RWPE2 (cell line): ENCODE results near the gene ZFYVE27.

Experiments
- ATAC-seq: fragments of 200-7000 bp; cut with Tn5 transposase; 3 replicates; pipeline ENCODE4 v1.9.1; 2021; ENCODE audit warnings: low read depth
- DNase-seq: peaks from one replicate; pipeline ENCODE4 v3.0.0-alpha.2; 2020; ENCODE audit warnings: low spot score
- H3K27ac ChIP-seq: fragments of 450-650 bp; 2 replicates; pipeline ENCODE4 v1.5.1; 2017; ENCODE audit warnings: mild to moderate bottlenecking; ENCODE audit not compliant: poor library complexity, severe bottlenecking
- H3K27me3 ChIP-seq: fragments of 250-450 bp; sonication (Bioruptor Pico); 2 replicates; pipeline ENCODE4 v1.5.1; 2021; ENCODE audit warnings: mild to moderate bottlenecking, moderate library complexity; ENCODE audit not compliant: insufficient read depth, poor library complexity, severe bottlenecking
- H3K36me3 ChIP-seq: fragments of 250-450 bp; sonication (Bioruptor Pico); 2 replicates; pipeline ENCODE4 v1.5.1; 2020; ENCODE audit warnings: low read depth, mild to moderate bottlenecking, moderate library complexity
- H3K4me1 ChIP-seq: fragments of 250-450 bp; sonication (Bioruptor Pico); 2 replicates; pipeline ENCODE4 v1.5.1; 2021; ENCODE audit warnings: mild to moderate bottlenecking, moderate library complexity; ENCODE audit not compliant: insufficient read depth, poor library complexity, severe bottlenecking
- H3K4me3 ChIP-seq: fragments of 250-450 bp; sonication (Bioruptor Pico); 2 replicates; pipeline ENCODE4 v1.5.1; 2021; ENCODE audit warnings: mild to moderate bottlenecking, moderate library complexity; ENCODE audit not compliant: severe bottlenecking
- H3K9me3 ChIP-seq: fragments of 250-450 bp; sonication (Bioruptor Pico); 2 replicates; pipeline ENCODE4 v1.5.1; 2021; ENCODE audit warnings: mild to moderate bottlenecking, moderate library complexity; ENCODE audit not compliant: severe bottlenecking
- TF ChIP-seq, protein P1 (sequence below): fragments of 450-650 bp; IDR thresholded peaks from one replicate; pipeline ENCODE4 v1.5.1; 2017; ENCODE audit warnings: mild to moderate bottlenecking, moderate library complexity; ENCODE audit not compliant: poor library complexity, severe bottlenecking

The ZFYVE27 gene

DNA sequence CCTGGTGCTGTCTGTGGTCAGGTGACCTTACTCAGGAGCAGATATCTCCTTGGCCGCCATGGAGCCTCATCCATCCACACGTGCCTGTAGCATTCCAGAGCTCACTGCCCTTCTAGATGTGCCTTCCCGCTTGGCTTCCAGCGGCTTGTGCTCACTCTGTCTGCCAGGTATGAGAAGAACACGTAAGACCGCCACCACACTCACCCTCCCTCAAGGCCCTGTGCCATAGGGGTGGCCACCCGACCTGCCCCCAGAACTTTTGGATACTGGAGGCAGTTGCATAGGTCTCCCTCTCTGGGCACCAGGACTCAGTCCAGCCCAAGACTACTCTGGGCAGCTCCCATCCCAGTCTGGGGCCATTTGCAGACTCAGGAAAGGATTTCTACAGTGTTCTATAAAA is 19.3 kb upstream of the ZFYVE27 start:
- Histone ChIP-seq H3K36me3 (peaks cover 31% of the 10 kb centered on the region), H3K9me3 (no peaks in the 10 kb centered on the region), H3K4me1 (peaks cover 48% of the 10 kb centered on the region), H3K27me3 (no peaks in the 10 kb centered on the region), H3K27ac (peak overlapping the region; percentile 94), H3K4me3 (no peak overlapping the region)
- DNase-seq (no peak), ATAC-seq (no peak)
- TF ChIP-seq, protein P1, sequence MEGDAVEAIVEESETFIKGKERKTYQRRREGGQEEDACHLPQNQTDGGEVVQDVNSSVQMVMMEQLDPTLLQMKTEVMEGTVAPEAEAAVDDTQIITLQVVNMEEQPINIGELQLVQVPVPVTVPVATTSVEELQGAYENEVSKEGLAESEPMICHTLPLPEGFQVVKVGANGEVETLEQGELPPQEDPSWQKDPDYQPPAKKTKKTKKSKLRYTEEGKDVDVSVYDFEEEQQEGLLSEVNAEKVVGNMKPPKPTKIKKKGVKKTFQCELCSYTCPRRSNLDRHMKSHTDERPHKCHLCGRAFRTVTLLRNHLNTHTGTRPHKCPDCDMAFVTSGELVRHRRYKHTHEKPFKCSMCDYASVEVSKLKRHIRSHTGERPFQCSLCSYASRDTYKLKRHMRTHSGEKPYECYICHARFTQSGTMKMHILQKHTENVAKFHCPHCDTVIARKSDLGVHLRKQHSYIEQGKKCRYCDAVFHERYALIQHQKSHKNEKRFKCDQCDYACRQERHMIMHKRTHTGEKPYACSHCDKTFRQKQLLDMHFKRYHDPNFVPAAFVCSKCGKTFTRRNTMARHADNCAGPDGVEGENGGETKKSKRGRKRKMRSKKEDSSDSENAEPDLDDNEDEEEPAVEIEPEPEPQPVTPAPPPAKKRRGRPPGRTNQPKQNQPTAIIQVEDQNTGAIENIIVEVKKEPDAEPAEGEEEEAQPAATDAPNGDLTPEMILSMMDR: no peak

DNA sequence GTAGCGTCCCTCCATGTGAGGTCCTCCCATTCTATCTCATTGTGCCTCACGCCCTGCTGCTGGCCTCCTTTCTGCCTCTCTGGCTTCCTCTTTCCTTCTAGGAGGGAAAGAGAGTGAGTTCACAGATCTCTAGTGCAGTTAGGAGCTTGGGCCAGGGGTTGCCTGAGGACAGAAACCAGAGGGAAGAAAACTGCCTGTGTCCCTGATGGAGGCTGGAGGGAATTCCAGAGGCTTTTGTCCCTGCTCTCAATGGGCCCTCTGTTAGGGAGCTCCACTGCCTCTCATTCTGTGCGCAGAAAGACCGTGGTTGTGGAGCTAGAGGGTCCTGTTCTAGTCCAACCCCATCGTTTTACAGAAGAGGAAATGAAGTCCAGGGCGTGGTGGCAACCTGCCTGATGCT is 18.8 kb upstream of the ZFYVE27 start:
- TF ChIP-seq, protein P1: no peak
- ATAC-seq (no peak), DNase-seq (no peak)
- Histone ChIP-seq H3K27ac (peak overlapping the region; percentile 94), H3K9me3 (no peaks in the 10 kb centered on the region), H3K27me3 (no peaks in the 10 kb centered on the region), H3K4me3 (no peak overlapping the region), H3K4me1 (peaks cover 47% of the 10 kb centered on the region), H3K36me3 (peaks cover 31% of the 10 kb centered on the region)

GRCh38 chr10:97718659-97719142 is 18.2 kb upstream of the ZFYVE27 start:
- DNase-seq (peak; percentile 96), ATAC-seq (peak; percentile 81)
- no peaks in the 10 kb centered on the region for H3K27me3 ChIP-seq
- no peak overlapping the region for H3K4me3 ChIP-seq
- H3K36me3 ChIP-seq: peaks cover 31% of the 10 kb centered on the region
- peak overlapping the region; percentile 94 for H3K27ac ChIP-seq
- H3K9me3 ChIP-seq: no peaks in the 10 kb centered on the region
- TF ChIP-seq, protein P1: no peak
- H3K4me1 ChIP-seq: peaks cover 46% of the 10 kb centered on the region

- Histone ChIP-seq H3K27me3 (no peaks in the 10 kb centered on the region), H3K27ac (peak overlapping the region; percentile 94), H3K4me1 (peaks cover 53% of the 10 kb centered on the region), H3K9me3 (no peaks in the 10 kb centered on the region), H3K4me3 (no peak overlapping the region), H3K36me3 (peaks cover 31% of the 10 kb centered on the region)
- peak; percentile 17; the same call in 2 of the 3 replicates for ATAC-seq
- TF ChIP-seq, protein P1: no peak
- DNase-seq: no peak
Measured at GRCh38 chr10:97719602-97720001, 17.3 kb upstream of the ZFYVE27 start.
